HCT116 (cell line): ENCODE measurements around the gene CCL20. TPM values are rescaled to one million over a fixed set of nuclear protein-coding genes. Genes with fewer than 3 reads are reported as not detected.

Experiments
- ATAC-seq: fragments of 200-7000 bp; cut with Tn5 transposase; 2 replicates; pipeline ENCODE4 v1.9.1; 2020; ENCODE audit warnings: mild to moderate bottlenecking, moderate library complexity
- BruUV-seq: library from RNA; stranded (reverse); fragments of 400-500 nt; replicated peaks from 2 replicates; lab custom pipeline; 2021; lab: Mats Ljungman, UMichigan
- CTCF ChIA-PET: fragments of 300-600 bp; sonication (Branson Sonifier 250); formaldehyde crosslinking; loops from one replicate; lab custom pipeline; 2021; ENCODE audit warnings: antibody characterized with exemption; lab: Charles Lee
- POLR2A ChIA-PET: fragments of 300-600, 350-600 bp; sonication (Branson Sonifier 250); formaldehyde crosslinking; loops from one replicate; lab custom pipeline; 2021; ENCODE audit warnings: antibody characterized with exemption; lab: Charles Lee
- RAD21 ChIA-PET, 2 experiments: fragments of 300-600 bp; sonication (Branson Sonifier 250); formaldehyde crosslinking; loops; one replicate each; lab custom pipeline; 2023; ENCODE audit warnings: low total read pairs in 2 of 2; ENCODE audit not compliant: uncharacterized antibody in 2 of 2, unreplicated experiment in 2 of 2, low non-redundant PET in 1 of 2; lab: Charles Lee
- DNase-seq: peaks from one replicate; pipeline ENCODE4 v3.0.0-alpha.2; 2010; ENCODE audit warnings: low read depth, low spot score
- H2AFZ ChIP-seq: fragments of 200-600 bp; shearing (Covaris generic), sonication (generic); 2 replicates; pipeline ENCODE4 v1.6.1; 2017; ENCODE audit warnings: low read depth, mixed run types, mixed read lengths, antibody characterized with exemption, low read length; ENCODE audit not compliant: poor library complexity, severe bottlenecking
- H3K27ac ChIP-seq: 2 replicates; pipeline ENCODE4 v1.5.1; 2012; ENCODE audit warnings: low read depth, low read length
- H3K27me3 ChIP-seq: fragments of 200-600 bp; sonication (generic); 2 replicates; pipeline ENCODE4 v1.6.1; 2016; ENCODE audit warnings: mixed run types, low read length, mixed read lengths; ENCODE audit not compliant: insufficient read depth
- H3K36me3 ChIP-seq, 2 experiments: fragments of 200-500 bp in 1 of 2; fragments of 200-600 bp in 1 of 2; sonication (Bioruptor generic) in 1 of 2; sonication (generic) in 1 of 2; 2 replicates each; pipeline versions ENCODE4 v1.5.1 to v1.6.1; 2014 to 2016; ENCODE audit warnings: low read length in 2 of 2, inconsistent platforms in 1 of 2, mixed read lengths in 1 of 2, mixed run types in 1 of 2; ENCODE audit not compliant: insufficient read depth in 2 of 2, control insufficient read depth in 1 of 2
- H3K4me1 ChIP-seq, 2 experiments: fragments of 200-600 bp in 1 of 2; sonication (generic) in 1 of 2; 2 replicates each; pipeline versions ENCODE4 v1.5.1 to v1.6.1; 2012 to 2017; ENCODE audit warnings: low read length in 2 of 2, inconsistent platforms in 1 of 2, mild to moderate bottlenecking in 1 of 2, mixed read lengths in 1 of 2, mixed run types in 1 of 2, moderate library complexity in 1 of 2; ENCODE audit not compliant: insufficient read depth in 2 of 2, control insufficient read depth in 1 of 2
- H3K4me2 ChIP-seq: fragments of 200-600 bp; sonication (generic); 2 replicates; pipeline ENCODE4 v1.6.1; 2017; ENCODE audit warnings: mixed run types, low read length, mixed read lengths
- H3K4me3 ChIP-seq, 2 experiments: fragments of 200-600 bp in 1 of 2; sonication (generic) in 1 of 2; replicated peaks in 1 of 2; 2 replicates each; pipeline ENCODE4 v1.5.1; 2011 to 2016; ENCODE audit warnings: low read length in 2 of 2, control low read depth in 1 of 2, low read depth in 1 of 2, mild to moderate bottlenecking in 1 of 2, mixed read lengths in 1 of 2, mixed run types in 1 of 2
- H3K79me2 ChIP-seq: fragments of 200-600 bp; sonication (generic); 2 replicates; pipeline ENCODE4 v1.6.1; 2017; ENCODE audit warnings: mild to moderate bottlenecking, mixed run types, low read length, moderate library complexity, mixed read lengths; ENCODE audit not compliant: insufficient read depth
- H3K9ac ChIP-seq: fragments of 200-600 bp; sonication (generic); 2 replicates; pipeline ENCODE4 v1.6.1; 2016; ENCODE audit warnings: low read length, mixed read lengths
- H3K9me2 ChIP-seq: fragments of 200-600 bp; sonication (generic), shearing (Covaris generic); 2 replicates; pipeline ENCODE4 v1.6.1; 2017; ENCODE audit warnings: mixed run types, mild to moderate bottlenecking, moderate library complexity; ENCODE audit not compliant: insufficient read depth
- H3K9me3 ChIP-seq, 2 experiments: fragments of 200-500 bp in 1 of 2; fragments of 200-600 bp in 1 of 2; sonication (Bioruptor generic) in 1 of 2; sonication (generic) in 1 of 2; 2 replicates each; pipeline ENCODE4 v1.6.1; 2014 to 2017; ENCODE audit warnings: low read length in 2 of 2, mixed read lengths in 2 of 2, inconsistent platforms in 1 of 2, low read depth in 1 of 2, mild to moderate bottlenecking in 1 of 2, mixed run types in 1 of 2, moderate library complexity in 1 of 2; ENCODE audit not compliant: control insufficient read depth in 1 of 2, insufficient read depth in 1 of 2
- H4K20me1 ChIP-seq: fragments of 200-600 bp; sonication (generic), shearing (Covaris generic); 2 replicates; pipeline ENCODE4 v1.6.1; 2017; ENCODE audit warnings: mixed run types, mild to moderate bottlenecking, moderate library complexity; ENCODE audit not compliant: insufficient read depth
- CTCF ChIP-seq, 3 experiments: fragments of 200-600 bp in 1 of 3; sonication (generic) in 1 of 3; IDR thresholded peaks in 2 of 3; conservative IDR thresholded peaks in 1 of 3; 2 replicates each; pipeline ENCODE4 v1.5.1; 2012 to 2017; ENCODE audit warnings: low read depth in 2 of 3, low read length in 2 of 3, antibody characterized with exemption in 1 of 3, borderline replicate concordance in 1 of 3, control low read depth in 1 of 3, mild to moderate bottlenecking in 1 of 3, mixed read lengths in 1 of 3, mixed run types in 1 of 3, moderate library complexity in 1 of 3; ENCODE audit not compliant: insufficient read depth in 1 of 3
- EZH2 ChIP-seq: fragments of 200-600 bp; sonication (generic); IDR thresholded peaks from 2 replicates; pipeline ENCODE4 v1.6.1; 2017; ENCODE audit warnings: antibody characterized with exemption, mixed run types
- JUND ChIP-seq: IDR thresholded peaks from 2 replicates; pipeline ENCODE4 v1.6.1; 2012
- MAX ChIP-seq: IDR thresholded peaks from 2 replicates; pipeline ENCODE4 v1.6.1; 2012
- POLR2AphosphoS5 ChIP-seq: IDR thresholded peaks from 2 replicates; pipeline ENCODE4 v1.6.1; 2011; ENCODE audit warnings: mild to moderate bottlenecking, low read depth, low read length, moderate library complexity
- RAD21 ChIP-seq: IDR thresholded peaks from 2 replicates; pipeline ENCODE4 v1.6.1; 2012; ENCODE audit warnings: low read depth, mild to moderate bottlenecking
- SP1 ChIP-seq: IDR thresholded peaks from 2 replicates; pipeline ENCODE4 v1.6.1; 2012; ENCODE audit warnings: low read depth
- YY1 ChIP-seq: IDR thresholded peaks from 2 replicates; pipeline ENCODE4 v1.6.1; 2011; ENCODE audit warnings: low read length, low read depth, moderate library complexity, mild to moderate bottlenecking; ENCODE audit not compliant: insufficient replicate concordance; ENCODE audit errors: extremely low read depth
- ZBTB33 ChIP-seq: IDR thresholded peaks from 2 replicates; pipeline ENCODE4 v1.6.1; 2011; ENCODE audit warnings: mild to moderate bottlenecking, low read length, moderate library complexity; ENCODE audit not compliant: insufficient replicate concordance; ENCODE audit errors: extremely low read depth
- ZFX ChIP-seq: fragments of 450-650 bp; IDR thresholded peaks from 2 replicates; pipeline ENCODE4 v1.6.1; 2017
- intact Hi-C: fragments of 100-400 bp; cut with micrococcal nuclease; formaldehyde crosslinking; loops from 2 replicates; pipeline ENCODE4 v1.10.0; 2022
- total RNA-seq: library from RNA; stranded (reverse); gene quantifications from one replicate; pipeline ENCODE4 v1.2.1, GENCODE V29; 2021; ENCODE audit not compliant: unreplicated experiment

CCL20 gene
- total RNA-seq, 1 experiment from 2014 or later: 0.30 TPM

- ATAC-seq: no peak
- Histone ChIP-seq H3K9me2 (no peaks in the 10 kb centered on the region), H3K9ac (no peak overlapping the region), H3K9me3 (no peaks in the 10 kb centered on the region), H2AFZ (no peak overlapping the region), H3K27ac (no peak overlapping the region), H3K27me3 (no peaks in the 10 kb centered on the region), H3K4me1 (no peaks in the 10 kb centered on the region), H4K20me1 (no peaks in the 10 kb centered on the region), H3K79me2 (no peaks in the 10 kb centered on the region), H3K36me3 (no peaks in the 10 kb centered on the region), H3K4me3 (no peak overlapping the region), H3K4me2 (no peak overlapping the region)
- TF ChIP-seq ZFX: no peak
- TF ChIP-seq SP1: no peak
- TF ChIP-seq RAD21: no peak
- TF ChIP-seq JUND: no peak
- no peak for TF ChIP-seq MAX
- TF ChIP-seq YY1: no peak
- no peak for TF ChIP-seq EZH2
- no peak for TF ChIP-seq POLR2AphosphoS5
- RAD21 ChIA-PET: no interaction called here
- no peak for DNase-seq
- CTCF ChIA-PET: interaction anchor here (1.6 to 1.8 kb wide), 2 partner anchors 21 to 90 kb away, joined by 3 to 14 read pairs; no protein-coding TSS in a partner anchor
- POLR2A ChIA-PET: no interaction called here
- intact Hi-C loops: no loop called here
- BruUV-seq: no TSS peak
Measured at GRCh38 chr2:227772932-227773331, 40.7 kb upstream of the CCL20 start.

- Histone ChIP-seq H2AFZ (peak overlapping the region; percentile 85), H3K9ac (no peak overlapping the region), H3K9me3 (no peaks in the 10 kb centered on the region), H3K27ac (no peak overlapping the region), H4K20me1 (no peaks in the 10 kb centered on the region), H3K4me3 (no peak overlapping the region), H3K36me3 (no peaks in the 10 kb centered on the region), H3K79me2 (no peaks in the 10 kb centered on the region), H3K9me2 (no peaks in the 10 kb centered on the region), H3K4me2 (no peak overlapping the region), H3K4me1 (no peaks in the 10 kb centered on the region), H3K27me3 (no peaks in the 10 kb centered on the region)
- intact Hi-C loops: loop anchor here (1.0 to 2.0 kb wide), 2 partner anchors 89 to 110 kb away; no protein-coding TSS in a partner anchor
- ATAC-seq: peak; percentile 89
- ChIA-PET POLR2A (interaction anchor here (0.8 to 1.1 kb wide), 2 partner anchors 11 to 43 kb away, joined by 3 read pairs; no protein-coding TSS in a partner anchor), RAD21 (interaction anchor here (0.7 to 1.2 kb wide), 2 partner anchors 45 to 89 kb away, joined by 3 read pairs; no protein-coding TSS in a partner anchor), CTCF (interaction anchor here (0.7 to 1.8 kb wide), 14 partner anchors 8 to 359 kb away, joined by 3 to 14 read pairs (median 4); no protein-coding TSS in a partner anchor)
- DNase-seq: peak; percentile 8
- TF ChIP-seq ZBTB33: no peak
- TF ChIP-seq CTCF (IDR thresholded peaks at IDR 0.05 in 2 of 3, conservative IDR thresholded peaks at IDR 0.05 in 1 of 3; ENCODE audit: borderline replicate concordance in 1 of 3, insufficient read depth in 1 of 3, low read depth in 2 of 3, low read length in 2 of 3): peak; percentile 56 to 98 (median 66); a peak in 5 of 6 replicates
- peak; percentile 68 for TF ChIP-seq RAD21
- BruUV-seq: no TSS peak
Measured at GRCh38 chr2:227774011-227774624, 39.5 kb upstream of the CCL20 start.
